ENCODE data around the gene ATP13A2. TPM values are rescaled to one million over a fixed set of nuclear protein-coding genes. Genes with fewer than 3 reads are reported as not detected.

Gene ATP13A2
- total RNA-seq, 1 experiment from 2014 or later, result 48.4 TPM

DNA sequence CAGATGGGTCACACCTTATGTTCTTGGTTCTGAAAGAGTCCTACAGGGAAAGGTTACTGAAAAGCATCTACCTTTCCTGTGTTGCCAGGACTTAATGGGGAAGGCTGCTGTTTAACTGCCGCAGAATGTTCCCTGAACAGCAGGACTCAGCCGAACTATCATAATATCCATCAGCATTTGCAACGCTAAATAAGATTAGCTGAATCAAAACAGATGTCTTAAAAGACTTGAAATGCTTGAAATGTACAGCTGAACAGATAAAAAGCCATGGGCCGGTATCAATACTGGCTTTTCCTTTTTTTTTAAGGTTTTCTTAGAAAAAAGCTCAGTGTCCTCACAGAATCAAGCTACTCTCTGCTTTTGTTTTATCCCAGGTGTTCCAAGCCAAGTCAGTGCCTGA lies 19.7 kb upstream of the ATP13A2 start:
- no peaks in the 10 kb centered on the region for H3K4me1 ChIP-seq (ENCODE audit: insufficient read depth, low read length)
- H3K4me2 ChIP-seq (ENCODE audit: low read length), result no peak overlapping the region
- H3K27me3 ChIP-seq (ENCODE audit: low read length), result no peaks in the 10 kb centered on the region
- H3K9me3 ChIP-seq (ENCODE audit: low read length), result no peaks in the 10 kb centered on the region
- H3K27ac ChIP-seq (ENCODE audit: low read length), result no peak overlapping the region
- peaks cover 13% of the 10 kb centered on the region; the same call in 1 of the 2 replicates for H3K79me2 ChIP-seq (ENCODE audit: low read length)
- POLR2A ChIA-PET (ENCODE audit: unreplicated experiment), result no interaction called here
- no TSS peak for BruUV-seq (replicated peaks)
- intact Hi-C loops (cut with micrococcal nuclease), result no loop called here
- ATAC-seq (no peak), DNase-seq (no peak)
- H2AFZ ChIP-seq (ENCODE audit: low read length), result no peak overlapping the region
- no peak overlapping the region for H3K4me3 ChIP-seq (ENCODE audit: low read length)
- H3F3A ChIP-seq (ENCODE audit: low read length, unreplicated experiment), result no peaks in the 10 kb centered on the region
- H3K9ac ChIP-seq (ENCODE audit: low read length), result no peak overlapping the region
- TF ChIP-seq EZH2phosphoT487 (IDR thresholded peaks at IDR 0.05; ENCODE audit: borderline replicate concordance, low read length), result no peak
- TF ChIP-seq, protein P1, sequence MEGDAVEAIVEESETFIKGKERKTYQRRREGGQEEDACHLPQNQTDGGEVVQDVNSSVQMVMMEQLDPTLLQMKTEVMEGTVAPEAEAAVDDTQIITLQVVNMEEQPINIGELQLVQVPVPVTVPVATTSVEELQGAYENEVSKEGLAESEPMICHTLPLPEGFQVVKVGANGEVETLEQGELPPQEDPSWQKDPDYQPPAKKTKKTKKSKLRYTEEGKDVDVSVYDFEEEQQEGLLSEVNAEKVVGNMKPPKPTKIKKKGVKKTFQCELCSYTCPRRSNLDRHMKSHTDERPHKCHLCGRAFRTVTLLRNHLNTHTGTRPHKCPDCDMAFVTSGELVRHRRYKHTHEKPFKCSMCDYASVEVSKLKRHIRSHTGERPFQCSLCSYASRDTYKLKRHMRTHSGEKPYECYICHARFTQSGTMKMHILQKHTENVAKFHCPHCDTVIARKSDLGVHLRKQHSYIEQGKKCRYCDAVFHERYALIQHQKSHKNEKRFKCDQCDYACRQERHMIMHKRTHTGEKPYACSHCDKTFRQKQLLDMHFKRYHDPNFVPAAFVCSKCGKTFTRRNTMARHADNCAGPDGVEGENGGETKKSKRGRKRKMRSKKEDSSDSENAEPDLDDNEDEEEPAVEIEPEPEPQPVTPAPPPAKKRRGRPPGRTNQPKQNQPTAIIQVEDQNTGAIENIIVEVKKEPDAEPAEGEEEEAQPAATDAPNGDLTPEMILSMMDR (conservative IDR thresholded peaks at IDR 0.05; ENCODE audit: low read depth, low read length), result no peak
- no peak for TF ChIP-seq EZH2 (IDR thresholded peaks at IDR 0.05; ENCODE audit: low read length, unreplicated experiment)
- H4K20me1 ChIP-seq (ENCODE audit: low read length), result no peaks in the 10 kb centered on the region
- no peaks in the 10 kb centered on the region for H3K9me2 ChIP-seq (replicated peaks; ENCODE audit: low read length)
- CTCF ChIA-PET, result no interaction called here
- H3K36me3 ChIP-seq (ENCODE audit: low read depth, low read length), result peaks cover 37% of the 10 kb centered on the region

DNA sequence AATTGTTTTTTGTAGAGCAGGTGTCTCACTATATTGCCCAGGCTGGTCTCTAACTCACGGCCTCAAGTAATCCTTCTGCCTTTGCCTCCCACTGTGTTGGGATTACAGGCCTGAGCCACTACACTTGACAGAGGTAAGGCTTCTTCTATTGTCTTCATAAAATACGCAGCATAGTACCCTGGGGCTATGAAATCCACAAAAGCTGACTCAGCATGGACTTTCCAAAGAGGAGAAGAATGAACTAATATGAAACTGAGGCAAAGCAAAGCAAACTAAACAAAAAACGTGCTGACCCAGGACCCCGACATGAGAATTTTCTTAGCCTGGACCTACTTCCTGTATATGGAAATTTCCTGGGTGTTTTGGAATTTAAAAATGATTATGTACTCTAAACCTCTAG lies 18.5 kb upstream of the ATP13A2 start:
- H3K9me3 ChIP-seq (ENCODE audit: low read length), result no peaks in the 10 kb centered on the region
- no peak for DNase-seq
- POLR2A ChIA-PET (ENCODE audit: unreplicated experiment), result no interaction called here
- no peak overlapping the region for H3K4me3 ChIP-seq (ENCODE audit: low read length)
- ATAC-seq, result no peak
- intact Hi-C loops (cut with micrococcal nuclease), result no loop called here
- no peaks in the 10 kb centered on the region for H3K27me3 ChIP-seq (ENCODE audit: low read length)
- no TSS peak for BruUV-seq (replicated peaks)
- H2AFZ ChIP-seq (ENCODE audit: low read length), result no peak overlapping the region
- H3K79me2 ChIP-seq (ENCODE audit: low read length), result peaks cover 7% of the 10 kb centered on the region; the same call in 1 of the 2 replicates
- H3K4me2 ChIP-seq (ENCODE audit: low read length), result no peak overlapping the region
- no peaks in the 10 kb centered on the region for H4K20me1 ChIP-seq (ENCODE audit: low read length)
- H3K36me3 ChIP-seq (ENCODE audit: low read depth, low read length), result peaks cover 45% of the 10 kb centered on the region
- no peaks in the 10 kb centered on the region for H3K4me1 ChIP-seq (ENCODE audit: insufficient read depth, low read length)
- no peaks in the 10 kb centered on the region for H3F3A ChIP-seq (ENCODE audit: low read length, unreplicated experiment)
- no peak overlapping the region for H3K27ac ChIP-seq (ENCODE audit: low read length)
- CTCF ChIA-PET, result no interaction called here
- H3K9ac ChIP-seq (ENCODE audit: low read length), result no peak overlapping the region
- TF ChIP-seq, protein P1 (conservative IDR thresholded peaks at IDR 0.05; ENCODE audit: low read depth, low read length), result no peak
- TF ChIP-seq EZH2 (IDR thresholded peaks at IDR 0.05; ENCODE audit: low read length, unreplicated experiment), result no peak
- no peak for TF ChIP-seq EZH2phosphoT487 (IDR thresholded peaks at IDR 0.05; ENCODE audit: borderline replicate concordance, low read length)
- H3K9me2 ChIP-seq (replicated peaks; ENCODE audit: low read length), result no peaks in the 10 kb centered on the region

DNA sequence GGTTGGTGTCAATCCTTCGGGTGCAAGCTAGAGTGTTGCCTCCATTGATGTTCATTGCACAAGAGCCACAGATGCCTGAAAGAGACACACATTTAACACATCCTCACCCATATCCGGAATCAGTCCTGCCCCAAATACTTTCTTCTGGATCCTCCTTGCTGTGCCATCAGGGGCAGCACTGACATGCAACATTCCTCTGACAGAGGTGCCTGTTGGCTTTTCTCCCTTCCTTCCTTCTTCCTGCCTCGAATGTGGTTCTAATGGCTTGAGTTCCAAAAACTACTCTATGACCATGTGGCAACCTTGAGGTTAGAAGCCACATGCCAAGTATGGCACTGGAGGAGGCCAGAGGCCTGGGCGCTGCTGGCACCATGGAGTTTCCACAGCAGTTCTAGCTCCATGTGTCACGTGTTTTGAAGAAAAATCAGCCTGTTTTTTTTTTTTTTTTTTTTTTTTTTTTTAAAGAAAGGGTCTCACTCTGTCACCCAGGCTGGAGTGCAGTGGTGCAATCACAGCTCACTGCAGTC lies 17.0 kb upstream of the ATP13A2 start:
- Histone ChIP-seq H3K4me3 (ENCODE audit: low read length) (no peak overlapping the region), H3K4me1 (ENCODE audit: insufficient read depth, low read length) (no peaks in the 10 kb centered on the region), H3K79me2 (ENCODE audit: low read length) (peaks cover 4% of the 10 kb centered on the region; the same call in 1 of the 2 replicates), H3K4me2 (ENCODE audit: low read length) (no peak overlapping the region), H3K27me3 (ENCODE audit: low read length) (no peaks in the 10 kb centered on the region), H3K9me2 (replicated peaks; ENCODE audit: low read length) (no peaks in the 10 kb centered on the region), H3K27ac (ENCODE audit: low read length) (no peak overlapping the region), H3K36me3 (ENCODE audit: low read depth, low read length) (peaks cover 56% of the 10 kb centered on the region), H3F3A (ENCODE audit: low read length, unreplicated experiment) (no peaks in the 10 kb centered on the region), H4K20me1 (ENCODE audit: low read length) (no peaks in the 10 kb centered on the region), H2AFZ (ENCODE audit: low read length) (no peak overlapping the region), H3K9me3 (ENCODE audit: low read length) (no peaks in the 10 kb centered on the region), H3K9ac (ENCODE audit: low read length) (no peak overlapping the region)
- CTCF ChIA-PET, result interaction anchor here (0.6 kb wide), 1 partner anchor 77 kb away, joined by 10 read pairs; no protein-coding TSS in a partner anchor
- POLR2A ChIA-PET (ENCODE audit: unreplicated experiment), result no interaction called here
- DNase-seq (no peak), ATAC-seq (no peak)
- intact Hi-C loops (cut with micrococcal nuclease), result no loop called here
- no TSS peak for BruUV-seq (replicated peaks)
- TF ChIP-seq EZH2phosphoT487 (IDR thresholded peaks at IDR 0.05; ENCODE audit: borderline replicate concordance, low read length), result no peak
- TF ChIP-seq EZH2 (IDR thresholded peaks at IDR 0.05; ENCODE audit: low read length, unreplicated experiment), result no peak
- TF ChIP-seq, protein P1 (conservative IDR thresholded peaks at IDR 0.05; ENCODE audit: low read depth, low read length), result no peak
